NCI-H1105 treated with DMSO at 0.1 percent for 48 hours (cell line): ENCODE results near the gene NUP205.
"Not testable (repeated sequence)": the region's sequence is repeated elsewhere in the genome, so short reads cannot be mapped to it uniquely, and the experiment has no call there.

Experiments
- DNase-seq: peaks from one replicate; lab custom pipeline; 2025; lab: John Stamatoyannopoulos, UW

The NUP205 gene

DNA sequence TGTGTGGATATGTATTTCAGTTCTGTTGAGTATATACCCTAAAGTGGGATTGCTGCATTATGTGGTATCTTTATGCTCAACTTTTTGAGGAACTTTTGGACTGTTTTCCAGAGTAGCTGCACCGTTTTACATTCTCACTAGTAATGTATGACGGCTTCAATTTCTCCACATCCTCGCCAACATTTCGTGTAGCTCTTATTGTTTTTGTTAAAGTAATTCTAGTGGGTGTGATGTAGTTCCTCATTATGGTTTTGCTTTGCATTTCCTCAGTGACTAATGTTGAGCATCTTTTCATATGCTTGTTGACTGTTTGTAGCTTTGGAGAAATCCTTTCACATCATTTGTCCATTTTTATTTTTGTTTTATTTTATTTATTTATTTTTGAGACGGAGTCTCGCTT, 109.1 kb downstream of the NUP205 start:
- DNase-seq: no peak

DNA sequence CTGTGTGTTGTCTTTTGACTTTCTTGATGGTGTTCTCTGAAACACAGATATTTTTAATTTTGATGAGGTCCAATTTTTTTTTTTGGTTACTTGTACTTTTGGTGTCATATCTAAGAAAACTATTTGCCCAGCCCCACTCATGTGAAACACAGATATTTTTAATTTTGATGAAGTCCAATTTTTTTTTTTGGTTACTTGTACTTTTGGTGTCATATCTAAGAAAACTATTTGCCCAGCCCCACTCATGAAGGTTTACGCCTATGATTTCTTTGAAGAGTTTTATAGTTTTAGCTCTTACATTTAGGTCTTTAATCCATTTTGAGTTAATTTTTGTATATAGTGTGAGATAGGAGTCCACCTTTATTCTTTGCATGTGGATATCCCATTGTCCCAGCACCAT, 109.9 kb downstream of the NUP205 start:
- DNase-seq: not testable (repeated sequence)

DNA sequence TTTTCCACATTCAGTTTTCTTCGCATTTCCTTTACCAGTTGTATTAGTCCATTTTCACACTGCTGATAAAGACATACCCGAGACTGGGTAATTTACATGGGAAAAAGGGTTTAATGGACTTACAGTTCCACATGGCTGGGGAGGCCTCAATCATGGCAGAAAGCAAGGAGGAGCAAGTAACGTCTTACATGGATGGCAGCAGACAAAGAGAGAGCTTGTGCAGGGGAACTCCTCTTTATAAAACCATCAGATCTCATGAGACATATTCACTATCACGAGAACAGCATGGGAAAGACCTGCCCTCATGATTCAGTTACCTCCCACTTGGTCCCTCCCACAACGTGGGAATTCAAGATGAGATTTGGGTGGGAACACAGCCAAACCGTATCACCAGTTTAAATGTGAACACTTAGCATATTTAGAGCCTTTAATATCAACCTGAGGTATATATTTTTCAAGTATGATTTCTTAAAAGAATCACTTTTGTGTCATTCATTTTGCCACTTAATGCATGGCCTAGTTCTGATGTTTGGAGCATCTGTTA, 111.2 kb downstream of the NUP205 start:
- not testable (repeated sequence) for DNase-seq

DNA sequence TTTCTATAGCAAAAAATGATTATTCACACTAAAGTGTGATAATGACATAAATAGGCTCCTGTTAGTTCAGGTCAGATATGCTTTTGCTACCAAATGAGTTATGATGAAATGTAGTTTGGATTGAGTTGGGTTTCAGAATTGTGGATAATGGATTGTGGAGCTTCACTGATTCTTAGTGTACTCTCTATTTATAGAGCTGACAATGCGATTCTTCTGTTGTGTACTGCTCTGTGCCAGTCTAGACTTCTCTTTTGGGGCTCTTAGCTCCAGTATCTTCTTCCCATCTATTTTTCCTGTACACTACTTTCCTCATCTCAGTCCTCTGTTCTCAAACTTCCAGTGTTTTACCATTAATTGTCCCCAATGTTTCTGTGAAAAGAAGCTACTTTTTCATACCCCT, 112.1 kb downstream of the NUP205 start:
- DNase-seq: no peak

DNA sequence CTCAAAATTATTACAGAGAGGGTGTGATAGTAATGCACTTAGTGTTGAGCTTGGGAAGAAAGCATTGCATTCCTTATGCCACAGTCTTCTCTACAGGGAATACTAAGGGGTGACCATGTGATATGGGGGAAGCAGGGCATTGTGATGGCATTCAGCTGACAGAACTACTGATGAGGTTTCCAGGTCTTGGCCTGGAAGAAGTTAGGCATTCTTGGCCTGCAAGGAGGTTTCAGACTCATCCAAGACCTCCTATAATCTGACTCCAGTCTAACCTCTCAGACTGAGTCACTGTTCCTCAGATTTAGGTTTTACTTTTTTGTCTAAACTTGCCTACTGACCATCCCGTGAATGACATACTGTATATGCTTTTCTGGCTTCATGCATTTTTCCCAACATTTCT, 112.5 kb downstream of the NUP205 start:
- no peak for DNase-seq

DNA sequence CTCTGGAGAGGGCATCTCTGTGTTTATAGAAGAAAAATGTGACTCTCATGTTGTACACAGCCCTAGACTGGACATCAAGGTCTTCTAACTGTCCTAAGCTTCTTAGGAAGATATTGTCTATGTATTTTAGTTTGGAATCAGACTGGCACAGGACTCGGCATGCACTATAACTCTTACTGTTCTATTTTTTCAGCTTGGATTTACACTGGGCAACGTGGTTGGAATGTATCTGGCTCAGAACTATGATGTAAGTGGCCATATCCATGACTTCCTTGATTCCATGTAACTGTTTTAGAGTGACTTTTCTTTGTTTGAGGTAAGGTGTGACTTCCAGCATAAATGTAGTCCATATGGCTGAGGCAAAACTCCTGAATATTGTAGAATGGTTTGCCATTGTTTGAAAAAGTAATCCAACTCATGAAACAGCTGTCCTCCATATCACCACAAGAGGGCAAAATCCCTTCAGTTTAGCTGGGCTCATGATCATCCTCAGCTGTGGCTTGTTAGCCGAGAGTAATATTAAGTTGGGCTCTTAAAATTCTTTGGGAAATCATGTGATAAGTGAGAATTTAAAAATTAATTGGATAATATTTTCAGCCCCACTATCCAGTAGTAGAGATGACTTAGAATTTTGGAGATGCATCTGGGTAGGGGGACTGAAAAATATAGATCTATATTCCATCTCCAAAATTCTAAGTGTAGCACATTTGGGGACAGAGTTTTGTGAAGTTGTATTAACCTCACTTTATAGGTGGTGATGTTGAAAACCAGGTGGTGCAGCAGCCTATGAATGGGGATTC, 115.0 kb downstream of the NUP205 start:
- peak; percentile 53 for DNase-seq

DNA sequence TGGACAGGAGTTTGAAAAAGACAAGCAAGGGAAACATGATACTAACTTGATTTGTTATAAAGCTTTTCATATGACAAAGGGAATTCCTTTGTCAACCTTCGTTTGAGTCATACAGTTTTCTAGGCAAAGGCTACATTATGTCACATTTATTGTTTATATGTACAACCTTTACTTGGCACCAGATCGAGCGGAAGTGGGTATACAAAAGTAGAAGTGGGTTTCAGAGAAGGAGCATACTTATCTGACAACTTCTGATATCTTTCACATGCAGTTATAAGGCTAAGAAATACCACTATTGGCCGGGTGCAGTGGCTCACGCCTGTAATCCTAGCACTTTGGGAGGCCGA, 115.6 kb downstream of the NUP205 start:
- no peak for DNase-seq

DNA sequence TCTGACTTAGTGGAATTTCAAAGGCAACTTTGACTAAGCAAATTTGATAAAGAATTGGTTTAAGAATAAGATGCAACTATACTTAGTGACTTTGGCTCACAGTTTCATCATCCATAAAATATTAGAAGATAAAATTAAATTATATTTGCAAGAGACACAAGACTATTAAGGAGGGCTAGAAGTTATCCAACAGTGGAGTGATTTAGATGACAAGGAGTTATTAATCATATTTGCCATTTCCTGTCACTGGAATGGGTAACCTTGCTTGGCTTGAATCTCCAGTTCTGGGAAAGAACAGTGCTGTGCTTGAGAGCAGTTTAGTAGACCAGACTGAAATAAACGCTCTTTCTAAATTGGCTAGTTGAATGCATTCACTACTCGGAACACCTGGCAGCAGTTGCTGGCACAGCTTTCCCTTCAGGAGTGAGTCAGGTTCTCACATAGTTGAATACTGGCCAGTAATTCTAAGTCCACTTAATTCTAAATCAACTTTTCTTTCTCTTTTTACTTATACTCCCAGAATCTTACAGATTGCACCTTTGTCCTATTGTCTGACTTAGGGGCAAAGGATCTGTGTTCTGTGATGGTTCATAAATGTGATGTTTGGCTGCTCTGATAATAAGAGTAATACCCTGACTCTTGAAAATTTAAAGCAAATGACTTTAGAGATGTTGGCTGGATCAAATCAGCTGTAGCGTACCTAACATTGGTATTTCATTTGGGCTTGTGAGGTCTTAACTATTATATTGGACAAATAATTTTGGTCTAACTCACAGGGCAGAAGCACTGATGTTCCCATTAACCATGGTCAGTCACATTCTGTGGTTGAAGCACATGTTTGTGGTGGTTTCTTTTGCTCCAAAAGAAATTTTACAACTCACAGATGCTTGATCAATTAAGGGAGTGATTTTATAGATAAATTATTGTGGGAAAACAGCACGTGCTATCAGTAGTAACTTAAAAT, 121.2 kb downstream of the NUP205 start:
- peak; percentile 90 for DNase-seq

DNA sequence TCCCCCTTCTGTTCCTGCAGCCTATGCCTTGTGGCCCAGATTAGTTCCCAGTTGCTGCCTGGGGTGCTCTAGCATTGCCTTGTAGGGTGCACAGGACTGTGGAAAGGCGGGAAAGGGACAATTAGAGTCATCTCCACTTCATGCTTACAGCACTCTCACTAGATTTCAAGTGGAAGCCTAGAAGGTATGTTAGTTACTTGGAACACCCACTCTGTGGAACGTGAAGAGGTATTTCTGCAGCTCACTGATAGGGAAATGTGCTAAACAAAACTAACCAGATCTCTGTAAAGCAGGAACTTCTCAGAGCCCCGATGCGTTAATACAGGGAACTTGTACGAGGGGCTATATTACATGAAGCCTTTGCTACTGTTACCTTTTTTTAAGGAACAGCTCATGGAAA, 124.0 kb downstream of the NUP205 start:
- no peak for DNase-seq

DNA sequence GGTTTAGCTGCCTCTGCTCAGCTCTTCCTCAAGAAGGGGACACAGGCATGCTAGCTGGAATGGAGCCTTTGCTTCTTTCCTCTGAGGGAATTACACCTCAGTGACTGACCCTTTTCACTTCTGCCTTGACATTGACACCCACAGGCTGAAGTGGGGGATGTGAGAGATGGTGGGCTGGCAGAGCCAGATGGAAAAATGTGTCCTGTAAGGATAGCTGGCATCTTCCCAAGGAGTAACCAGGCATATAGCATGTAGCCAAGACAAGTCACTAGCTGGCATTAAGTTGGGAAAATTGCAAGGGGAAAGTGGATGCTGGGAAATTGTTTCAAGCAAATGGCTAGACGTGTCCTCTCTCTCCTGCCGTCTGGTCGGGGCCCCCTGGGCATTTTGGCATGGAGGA, 124.5 kb downstream of the NUP205 start:
- DNase-seq: no peak

DNA sequence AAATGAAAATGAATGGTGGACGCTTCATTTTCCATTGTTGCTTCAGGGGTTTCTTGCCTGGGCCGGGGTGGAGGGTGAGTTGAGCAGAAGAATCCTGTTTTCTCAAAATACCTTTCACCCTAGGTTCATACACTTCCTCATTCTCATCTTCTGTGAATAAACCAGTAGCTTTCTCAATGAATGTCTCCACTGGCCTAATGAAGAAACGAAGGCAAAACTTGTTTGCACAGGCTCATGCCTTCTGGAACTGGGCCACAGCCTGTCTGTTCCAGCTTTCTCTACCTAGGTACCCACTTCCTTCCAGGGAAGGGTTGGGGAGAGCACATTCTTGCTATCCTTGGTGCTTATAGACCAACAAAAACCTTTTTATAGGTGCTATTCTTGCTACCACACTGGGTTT, 125.9 kb downstream of the NUP205 start:
- DNase-seq: no peak

DNA sequence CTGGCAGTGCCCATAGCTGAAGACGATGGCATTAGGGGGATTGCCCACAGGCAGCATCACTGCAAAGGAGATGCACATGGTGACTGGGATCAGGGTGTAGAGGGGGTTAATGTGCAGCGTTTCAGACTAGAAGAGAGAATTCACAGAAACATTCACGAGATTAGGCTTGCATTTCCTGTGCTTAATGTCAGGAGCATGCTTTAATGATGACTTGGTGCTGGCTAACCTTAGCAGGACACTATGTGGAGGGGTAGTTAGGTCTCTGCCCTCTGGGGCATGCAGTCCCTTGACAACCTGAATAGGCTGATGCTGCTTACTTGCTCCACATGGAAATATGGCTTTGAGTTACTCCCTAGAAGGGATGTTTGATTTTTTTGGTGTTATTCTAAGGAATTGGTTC, 126.4 kb downstream of the NUP205 start:
- DNase-seq: no peak

DNA sequence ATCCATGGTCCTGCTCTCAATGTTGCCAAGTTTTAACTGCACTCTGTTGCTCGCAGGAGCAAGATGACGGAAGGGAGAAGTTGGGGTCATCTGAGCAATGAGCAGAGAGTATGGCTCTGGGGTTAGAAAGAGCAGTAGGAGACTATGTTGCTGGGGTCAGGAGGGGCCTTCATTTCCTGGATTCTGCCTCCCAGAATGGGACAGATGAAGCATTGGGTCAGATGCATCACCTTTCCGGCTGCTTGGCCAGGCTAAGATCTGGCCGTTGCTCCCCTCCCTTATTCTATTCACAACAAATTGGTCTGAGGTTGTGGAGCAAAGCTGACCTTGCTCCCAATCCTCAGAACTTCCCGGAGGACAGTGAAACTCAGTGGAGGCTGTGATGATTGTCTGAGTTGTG, 127.0 kb downstream of the NUP205 start:
- no peak for DNase-seq

DNA sequence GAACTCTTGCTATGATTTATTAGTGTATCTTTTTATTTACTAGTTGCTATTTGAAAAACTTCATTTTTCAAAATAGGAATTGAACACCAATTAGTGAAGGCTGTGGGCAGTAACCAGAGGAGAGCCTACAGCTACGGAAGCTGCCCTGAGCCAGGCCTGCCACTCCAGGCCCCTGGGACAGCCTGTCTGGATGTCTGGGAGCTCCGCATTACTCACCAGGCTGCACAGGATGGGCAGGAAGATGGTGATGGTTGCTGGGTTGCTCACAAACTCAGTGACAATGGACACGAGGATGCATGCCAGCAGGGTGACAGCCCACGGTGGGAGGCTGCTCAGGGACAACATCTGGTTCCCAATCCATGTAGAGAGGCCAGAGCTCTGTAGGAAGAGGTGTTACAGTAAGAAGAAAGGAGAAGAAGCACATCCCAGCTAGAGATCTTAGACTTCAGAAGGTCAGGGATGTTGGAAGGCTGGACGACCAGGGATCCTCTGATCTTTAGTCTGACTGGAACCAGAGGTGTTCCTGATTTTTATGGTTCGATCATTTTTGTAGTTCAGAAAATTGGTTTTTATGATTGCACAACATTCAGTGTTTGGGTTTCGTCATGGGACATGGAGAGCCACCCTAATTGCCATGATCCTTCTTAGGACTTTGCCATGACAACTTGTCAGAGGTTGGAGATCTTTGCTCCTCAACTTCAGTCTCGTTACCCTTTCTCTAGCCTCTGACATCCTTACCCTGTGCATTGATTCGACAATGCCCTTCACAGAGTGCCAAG, 127.8 kb downstream of the NUP205 start:
- DNase-seq: no peak

DNA sequence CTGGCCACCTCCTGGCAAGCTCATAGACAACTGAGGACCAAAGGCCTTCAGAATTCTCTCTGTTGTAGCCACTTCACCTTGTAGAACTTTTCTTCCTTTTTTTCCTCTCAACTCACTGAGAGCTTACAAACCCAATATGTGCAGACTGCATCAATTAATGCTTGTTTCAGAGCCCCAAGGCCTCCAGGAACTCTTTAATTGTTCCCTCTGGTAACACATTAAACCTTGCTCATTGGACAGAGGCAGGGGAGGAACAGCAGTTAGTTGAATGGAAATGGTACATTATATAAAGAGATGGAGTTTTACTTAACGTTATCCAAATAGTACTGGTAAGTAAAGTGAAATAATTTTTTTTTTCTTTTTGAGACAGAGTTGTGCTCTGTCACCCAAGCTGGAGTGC, 129.7 kb downstream of the NUP205 start:
- no peak for DNase-seq

DNA sequence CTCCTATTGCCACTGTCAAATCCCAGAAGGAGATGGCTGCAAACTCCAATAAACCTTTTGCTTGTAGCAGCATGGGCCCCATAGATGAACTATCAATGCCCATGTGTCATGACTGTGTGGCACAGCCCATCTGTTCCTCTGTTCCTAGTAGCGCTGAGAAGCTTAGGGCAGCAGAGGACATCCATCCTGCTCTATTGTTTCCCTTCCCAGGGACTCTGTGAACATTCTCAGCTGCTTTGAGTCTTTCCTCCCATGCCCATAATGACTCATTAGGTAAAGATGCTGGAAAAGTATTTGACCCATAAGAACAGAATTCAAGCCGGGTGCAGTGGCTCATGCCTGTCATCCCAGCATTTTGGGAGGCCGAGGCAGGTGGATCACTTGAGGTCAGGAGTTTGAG, 132.8 kb downstream of the NUP205 start:
- no peak for DNase-seq

DNA sequence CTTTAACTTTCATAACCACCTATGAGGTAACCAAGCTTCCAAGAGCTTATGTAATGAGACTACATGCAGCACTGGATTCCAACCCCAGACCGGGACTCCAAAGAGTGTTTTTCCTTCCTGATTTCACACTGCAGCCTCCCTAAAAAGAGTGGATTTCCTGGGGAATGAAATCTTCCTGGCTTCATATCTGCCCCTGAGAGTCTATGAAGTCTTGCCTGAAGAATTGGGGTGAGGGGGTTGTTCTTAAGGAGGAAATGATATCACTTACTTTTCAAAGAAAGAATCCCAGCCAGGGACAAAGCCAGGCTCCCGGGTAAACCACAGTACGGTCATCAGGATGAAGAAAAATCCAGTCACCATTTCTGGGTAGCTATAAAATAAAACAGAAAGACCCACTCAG, 134.3 kb downstream of the NUP205 start:
- no peak for DNase-seq

DNA sequence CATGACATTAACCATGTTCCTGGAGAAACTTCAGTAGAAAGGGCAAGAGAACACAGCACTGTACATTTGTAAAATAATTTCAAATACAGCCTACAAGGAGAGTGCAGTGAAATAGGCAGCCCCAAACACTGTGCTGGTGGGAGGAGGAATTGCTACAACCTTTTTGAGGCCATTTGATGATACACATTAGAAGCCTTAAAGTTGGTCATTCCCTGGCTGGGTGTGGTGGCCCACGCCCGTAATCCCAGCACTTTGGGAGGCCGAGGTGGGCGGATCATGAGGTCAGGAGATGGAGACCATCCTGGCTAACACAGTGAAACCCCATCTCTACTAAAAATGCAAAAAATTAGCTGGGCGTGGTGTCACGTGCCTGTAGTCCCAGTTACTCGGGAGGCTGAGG, 134.9 kb downstream of the NUP205 start:
- not testable (repeated sequence) for DNase-seq

DNA sequence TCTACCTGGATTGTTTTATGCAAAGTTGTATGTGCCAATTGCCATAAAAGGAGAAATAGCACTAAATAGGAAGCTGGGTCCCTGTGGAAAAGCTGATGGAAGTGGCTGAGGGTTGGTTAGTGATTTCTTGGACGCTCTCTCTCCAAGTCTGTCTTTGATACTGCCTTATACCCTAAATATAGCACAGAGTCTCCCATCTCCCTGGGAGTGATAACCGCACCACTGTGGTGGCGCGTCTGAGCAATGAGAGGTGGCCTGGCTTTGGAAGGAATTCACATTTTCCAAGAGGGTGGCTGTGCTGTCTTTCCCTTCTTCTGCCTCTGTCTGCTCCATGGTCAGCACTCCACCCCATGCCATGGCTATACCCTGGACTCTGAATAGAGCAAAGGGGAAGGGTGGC, 135.8 kb downstream of the NUP205 start:
- no peak for DNase-seq

DNA sequence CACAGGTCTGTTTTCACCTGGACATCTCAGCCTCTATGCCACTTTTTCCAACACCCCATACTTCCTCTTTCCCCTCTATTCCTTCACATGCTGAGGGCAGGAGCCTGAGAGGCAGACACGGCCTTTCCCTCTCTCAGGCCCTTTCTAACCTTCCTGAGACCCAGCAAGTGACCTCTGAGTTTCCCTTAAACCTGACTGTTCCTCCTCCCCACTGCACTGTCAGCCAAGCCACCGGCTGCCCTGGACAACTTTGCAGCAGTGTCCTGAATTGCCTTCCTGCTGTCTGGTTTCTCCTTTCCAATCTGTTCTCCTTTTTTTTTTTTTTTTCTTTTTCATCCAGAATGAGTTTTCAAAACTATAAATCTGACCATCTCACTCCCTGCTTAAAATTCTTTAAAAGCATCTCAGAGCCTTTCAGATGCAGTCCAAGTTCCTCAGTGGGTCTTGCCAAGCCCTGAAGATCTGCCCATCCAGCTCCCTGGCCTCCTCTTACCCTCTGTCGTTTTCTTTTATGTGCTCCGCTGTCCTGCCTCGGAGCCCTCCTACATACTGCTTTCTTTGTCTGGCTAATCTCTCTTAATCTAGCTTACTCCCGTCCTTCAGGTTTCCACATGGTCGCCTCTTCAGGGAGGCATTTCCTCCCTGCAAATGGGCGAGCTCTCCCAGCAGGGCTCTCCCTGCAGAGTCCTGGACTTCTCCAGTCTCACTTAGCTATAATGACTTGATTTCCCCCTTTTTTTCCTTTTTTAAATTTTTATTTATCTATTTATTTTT, 139.7 kb downstream of the NUP205 start:
- no peak for DNase-seq
